OCI-LY3 (cell line): Measurements from ENCODE around the gene EFNA5.

Source experiments
- H2AFZ ChIP-seq: fragments of 200-600, 300-600 bp; shearing (Covaris generic); 2 replicates; pipeline ENCODE4 v1.6.0; 2014; ENCODE audit warnings: antibody characterized with exemption, low read depth, low read length
- H3K27ac ChIP-seq: fragments of 200-600, 300-600 bp; sonication (generic); 2 replicates; pipeline ENCODE4 v1.5.1; 2014; ENCODE audit warnings: mild to moderate bottlenecking, low read length, moderate library complexity, mixed read lengths
- H3K27me3 ChIP-seq: fragments of 200-600, 300-600 bp; sonication (generic); 2 replicates; pipeline ENCODE4 v1.6.1; 2014; ENCODE audit warnings: low read depth, low read length, mixed read lengths
- H3K36me3 ChIP-seq: fragments of 200-600, 300-600 bp; sonication (generic); replicated peaks from 2 replicates; pipeline ENCODE3; 2014; ENCODE audit warnings: low read depth, low read length, mixed read lengths
- H3K4me1 ChIP-seq: fragments of 300-600, 200-600 bp; sonication (generic); 2 replicates; pipeline ENCODE4 v1.6.1; 2014; ENCODE audit warnings: low read length, mixed read lengths
- H3K4me2 ChIP-seq: fragments of 200-600, 300-600 bp; sonication (generic); 2 replicates; pipeline ENCODE4 v1.6.1; 2014; ENCODE audit warnings: low read length, mixed read lengths
- H3K4me3 ChIP-seq: fragments of 300-600, 200-600 bp; sonication (generic); 2 replicates; pipeline ENCODE4 v1.5.1; 2014; ENCODE audit warnings: antibody characterized with exemption, mild to moderate bottlenecking, low read length, moderate library complexity
- H3K79me2 ChIP-seq: fragments of 300-600, 200-600 bp; shearing (Covaris generic); 2 replicates; pipeline ENCODE4 v1.6.1; 2014; ENCODE audit warnings: mild to moderate bottlenecking, low read length, mixed read lengths
- H3K9ac ChIP-seq: fragments of 300-600, 200-600 bp; shearing (Covaris generic); 2 replicates; pipeline ENCODE4 v1.6.0; 2014; ENCODE audit warnings: mild to moderate bottlenecking, low read length, moderate library complexity
- H3K9me3 ChIP-seq: fragments of 200-600, 300-600 bp; shearing (Covaris generic); 2 replicates; pipeline ENCODE4 v1.6.1; 2014; ENCODE audit warnings: low read length, mixed read lengths; ENCODE audit not compliant: insufficient read depth
- H4K20me1 ChIP-seq: fragments of 200-600, 300-600 bp; sonication (generic); 2 replicates; pipeline ENCODE4 v1.6.1; 2016; ENCODE audit warnings: low read length, mixed read lengths; ENCODE audit not compliant: insufficient read depth
- EZH2phosphoT487 ChIP-seq: fragments of 200-600 bp; shearing (Covaris generic); IDR thresholded peaks from 2 replicates; pipeline ENCODE4 v1.6.1; 2018; ENCODE audit warnings: antibody characterized with exemption, mixed run types, low read depth
- TF ChIP-seq, protein P1 (sequence below): fragments of 200-600, 300-600 bp; sonication (generic); IDR thresholded peaks from 2 replicates; pipeline ENCODE4 v1.5.1; 2014; ENCODE audit warnings: antibody characterized with exemption, low read length, low read depth

EFNA5 gene

DNA sequence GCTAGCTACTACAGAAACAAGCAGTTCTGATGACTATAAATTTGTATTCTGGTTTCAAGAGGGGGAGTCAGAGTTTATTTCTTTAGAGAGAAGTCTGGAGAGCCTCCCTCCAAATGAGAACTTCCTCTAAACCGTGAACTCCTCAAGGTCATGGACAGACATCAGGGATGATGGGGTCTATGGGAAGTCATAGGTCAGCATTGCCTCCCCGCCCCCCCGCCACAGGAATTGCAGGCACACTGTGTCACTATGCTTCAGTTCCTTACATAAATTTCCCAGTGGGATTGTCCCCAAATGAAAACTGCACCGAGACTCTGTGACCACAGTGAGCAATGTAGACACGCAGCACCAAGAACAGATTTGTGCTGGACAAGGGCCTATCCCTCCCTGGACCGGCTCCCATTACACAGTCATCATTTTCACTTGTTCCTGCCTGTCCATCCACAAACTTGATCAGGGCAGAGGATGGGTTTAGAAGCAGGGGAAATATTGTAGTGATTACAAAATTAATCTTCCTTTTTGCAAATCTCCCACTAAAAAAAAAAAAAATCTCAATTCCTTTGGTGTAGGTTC lies 300.3 kb downstream of the EFNA5 start:
- no peak overlapping the region for H3K4me2 ChIP-seq
- no peaks in the 10 kb centered on the region for H3K9me3 ChIP-seq
- H3K27ac ChIP-seq: no peak overlapping the region
- TF ChIP-seq, protein P1, sequence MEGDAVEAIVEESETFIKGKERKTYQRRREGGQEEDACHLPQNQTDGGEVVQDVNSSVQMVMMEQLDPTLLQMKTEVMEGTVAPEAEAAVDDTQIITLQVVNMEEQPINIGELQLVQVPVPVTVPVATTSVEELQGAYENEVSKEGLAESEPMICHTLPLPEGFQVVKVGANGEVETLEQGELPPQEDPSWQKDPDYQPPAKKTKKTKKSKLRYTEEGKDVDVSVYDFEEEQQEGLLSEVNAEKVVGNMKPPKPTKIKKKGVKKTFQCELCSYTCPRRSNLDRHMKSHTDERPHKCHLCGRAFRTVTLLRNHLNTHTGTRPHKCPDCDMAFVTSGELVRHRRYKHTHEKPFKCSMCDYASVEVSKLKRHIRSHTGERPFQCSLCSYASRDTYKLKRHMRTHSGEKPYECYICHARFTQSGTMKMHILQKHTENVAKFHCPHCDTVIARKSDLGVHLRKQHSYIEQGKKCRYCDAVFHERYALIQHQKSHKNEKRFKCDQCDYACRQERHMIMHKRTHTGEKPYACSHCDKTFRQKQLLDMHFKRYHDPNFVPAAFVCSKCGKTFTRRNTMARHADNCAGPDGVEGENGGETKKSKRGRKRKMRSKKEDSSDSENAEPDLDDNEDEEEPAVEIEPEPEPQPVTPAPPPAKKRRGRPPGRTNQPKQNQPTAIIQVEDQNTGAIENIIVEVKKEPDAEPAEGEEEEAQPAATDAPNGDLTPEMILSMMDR: no peak
- no peak for TF ChIP-seq EZH2phosphoT487
- H3K4me1 ChIP-seq: peaks cover 14% of the 10 kb centered on the region
- H3K36me3 ChIP-seq: no peaks in the 10 kb centered on the region
- H3K4me3 ChIP-seq: no peak overlapping the region
- H3K79me2 ChIP-seq: no peaks in the 10 kb centered on the region
- no peak overlapping the region for H3K9ac ChIP-seq
- H2AFZ ChIP-seq: no peak overlapping the region
- no peaks in the 10 kb centered on the region for H4K20me1 ChIP-seq
- 0 out of 2 replicates have a peak, but pooled peaks cover 5% of the 10 kb centered on the region for H3K27me3 ChIP-seq

DNA sequence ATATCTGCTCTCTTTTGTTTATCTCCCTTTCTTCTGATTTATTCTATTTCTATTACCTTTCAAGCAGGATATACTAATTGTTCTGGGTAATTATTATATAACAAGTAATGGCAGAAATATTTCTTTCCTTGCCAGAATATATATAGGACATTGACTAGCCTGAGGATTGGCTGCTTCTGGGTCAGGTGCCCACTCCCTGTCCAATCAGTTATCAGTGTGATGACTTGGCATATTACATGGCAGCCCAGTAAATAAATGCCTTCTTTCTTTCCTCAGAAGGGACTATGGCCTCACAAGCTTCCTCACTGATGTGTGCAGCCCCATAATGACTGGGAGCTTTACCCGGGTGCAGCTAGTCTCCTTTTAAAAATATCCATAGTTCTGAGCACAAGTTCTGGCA lies 301.1 kb downstream of the EFNA5 start:
- H3K27ac ChIP-seq: no peak overlapping the region
- no peaks in the 10 kb centered on the region for H3K9me3 ChIP-seq
- TF ChIP-seq, protein P1: no peak
- TF ChIP-seq EZH2phosphoT487: no peak
- peaks cover 17% of the 10 kb centered on the region for H3K4me1 ChIP-seq
- no peak overlapping the region for H3K4me3 ChIP-seq
- H4K20me1 ChIP-seq: no peaks in the 10 kb centered on the region
- H3K27me3 ChIP-seq: 0 out of 2 replicates have a peak, but pooled peaks cover 5% of the 10 kb centered on the region
- no peaks in the 10 kb centered on the region for H3K79me2 ChIP-seq
- no peak overlapping the region for H2AFZ ChIP-seq
- H3K9ac ChIP-seq: no peak overlapping the region
- H3K4me2 ChIP-seq: no peak overlapping the region
- no peaks in the 10 kb centered on the region for H3K36me3 ChIP-seq

DNA sequence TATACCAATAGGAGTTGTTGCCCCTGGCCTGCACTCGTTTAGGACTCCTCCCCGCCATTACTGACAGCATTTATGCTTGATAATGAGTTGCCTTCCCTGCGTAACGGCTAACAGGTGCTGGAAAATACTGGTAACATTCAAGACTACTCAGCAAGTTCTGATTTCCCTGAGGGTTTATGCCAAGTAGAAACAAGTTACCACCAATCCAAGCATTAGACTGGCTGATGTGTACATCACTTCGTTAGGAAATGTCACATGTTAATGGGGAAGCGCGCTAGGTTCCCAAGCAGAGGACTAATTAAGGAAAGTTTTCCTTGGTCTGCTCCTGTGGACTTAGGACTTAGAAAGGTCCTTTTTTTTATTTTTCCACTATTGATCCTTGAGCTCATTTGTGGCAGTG lies 302.1 kb downstream of the EFNA5 start:
- H3K4me1 ChIP-seq: peaks cover 10% of the 10 kb centered on the region
- H2AFZ ChIP-seq: no peak overlapping the region
- no peak overlapping the region for H3K27ac ChIP-seq
- H3K27me3 ChIP-seq: 0 out of 2 replicates have a peak, but pooled peaks cover 5% of the 10 kb centered on the region
- H3K4me2 ChIP-seq: no peak overlapping the region
- H3K36me3 ChIP-seq: no peaks in the 10 kb centered on the region
- H4K20me1 ChIP-seq: no peaks in the 10 kb centered on the region
- H3K79me2 ChIP-seq: no peaks in the 10 kb centered on the region
- no peaks in the 10 kb centered on the region for H3K9me3 ChIP-seq
- no peak overlapping the region for H3K9ac ChIP-seq
- TF ChIP-seq, protein P1: no peak
- no peak for TF ChIP-seq EZH2phosphoT487
- H3K4me3 ChIP-seq: no peak overlapping the region

DNA sequence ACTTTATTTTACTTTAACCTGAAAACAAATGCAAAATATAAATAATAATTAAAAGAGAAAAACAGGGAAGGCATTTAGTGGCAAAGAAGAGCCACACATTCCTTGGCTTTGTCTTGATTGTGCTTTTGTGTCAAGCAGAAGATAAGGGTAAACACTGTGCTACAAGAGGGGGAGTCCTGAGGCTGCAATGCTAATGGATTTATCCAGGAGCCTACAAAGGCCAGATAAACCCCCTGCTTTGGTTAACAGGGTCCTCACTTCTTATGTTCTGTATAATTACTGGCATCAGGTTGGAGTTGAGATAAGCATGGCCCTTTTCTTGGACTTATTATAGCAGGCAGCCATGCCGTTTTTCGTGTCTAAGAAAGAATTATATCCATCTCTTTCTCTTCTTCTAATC lies 302.8 kb downstream of the EFNA5 start:
- H3K9ac ChIP-seq: no peak overlapping the region
- no peak overlapping the region for H3K27ac ChIP-seq
- H3K4me2 ChIP-seq: no peak overlapping the region
- peaks cover 9% of the 10 kb centered on the region for H3K4me1 ChIP-seq
- no peaks in the 10 kb centered on the region for H3K79me2 ChIP-seq
- H3K4me3 ChIP-seq: no peak overlapping the region
- H3K9me3 ChIP-seq: no peaks in the 10 kb centered on the region
- no peaks in the 10 kb centered on the region for H3K36me3 ChIP-seq
- TF ChIP-seq, protein P1: no peak
- no peak for TF ChIP-seq EZH2phosphoT487
- no peak overlapping the region for H2AFZ ChIP-seq
- 0 out of 2 replicates have a peak, but pooled peaks cover 4% of the 10 kb centered on the region for H3K27me3 ChIP-seq
- H4K20me1 ChIP-seq: no peaks in the 10 kb centered on the region
